Transverse colon (tissue), 4 donors: ENCODE data around the gene ENOX1. TPM values are rescaled to one million over a fixed set of nuclear protein-coding genes. Genes with fewer than 3 reads are reported as not detected.

ENCODE experiments used
- DNase-seq: peaks from one replicate; pipeline ENCODE4 v3.0.0-alpha.2; 2019
- H3K27ac ChIP-seq, 4 donors: fragments of 200-600 bp; sonication (generic); 2 replicates each; pipeline ENCODE4 v1.5.1; 2016 to 2018; ENCODE audit warnings: inconsistent platforms in 4 of 4
- H3K27me3 ChIP-seq: fragments of 200-600 bp; sonication (generic); 2 replicates; pipeline ENCODE4 v1.5.1; 2017; ENCODE audit warnings: inconsistent platforms
- H3K36me3 ChIP-seq, 4 donors: fragments of 200-600 bp; sonication (generic); 2 replicates each; pipeline ENCODE4 v1.5.1; 2017 to 2019; ENCODE audit warnings: inconsistent platforms in 4 of 4
- H3K4me1 ChIP-seq, 4 donors: fragments of 200-600 bp; sonication (generic); 2 replicates each; pipeline ENCODE4 v1.5.1; 2017 to 2020; ENCODE audit warnings: inconsistent platforms in 4 of 4
- H3K4me3 ChIP-seq, 4 donors: fragments of 200-600 bp; sonication (generic); 1 replicate in 1 of 4; 2 replicates in 3 of 4; pipeline versions ENCODE4 v1.5.1 to v1.6.1; 2017 to 2019; ENCODE audit warnings: inconsistent platforms in 4 of 4
- H3K9me3 ChIP-seq, 2 donors: fragments of 200-600 bp; sonication (generic); 2 replicates each; pipeline ENCODE4 v1.5.1; 2017 to 2019; ENCODE audit warnings: inconsistent platforms in 2 of 2
- EP300 ChIP-seq: sonication (generic); formaldehyde crosslinking; IDR thresholded peaks from one replicate; pipeline ENCODE4 v1.6.1; 2017; ENCODE audit warnings: antibody characterized with exemption, low read depth
- POLR2A ChIP-seq: fragments of 450-650 bp; IDR thresholded peaks from one replicate; pipeline ENCODE4 v1.6.1; 2016; ENCODE audit warnings: antibody characterized with exemption, mild to moderate bottlenecking, moderate library complexity
- POLR2AphosphoS5 ChIP-seq, 3 donors: sonication (generic); formaldehyde crosslinking; IDR thresholded peaks; one replicate each; pipeline ENCODE4 v1.6.1; 2016; ENCODE audit warnings: antibody characterized with exemption in 3 of 3
- WGBS, 2 donors: methylation state at CpG; one replicate each; pipeline ENCODE4 v1.1.5; 2018; ENCODE audit warnings: low coverage in 1 of 2; 5-methylcytosine and 5-hydroxymethylcytosine counted together
- in situ Hi-C, 4 donors: fragments of 200-750 bp; cut with MboI; loops; one replicate each; pipeline versions ENCODE4 v1.15.0 to v1.15.1; 2017; ENCODE audit warnings: low sequenced_read_pairs in 3 of 4, low pct_ligation_motif_present in 1 of 4, low pct_unique_long_range_greater_than_20kb in 1 of 4
- intact Hi-C: fragments of 100-400 bp; cut with DNase I; formaldehyde crosslinking; loops from one replicate; pipeline ENCODE4 v1.15.1; 2023; ENCODE audit warnings: low total_unique reads
- total RNA-seq, 4 donors: library from RNA; depleted of rRNA; stranded (reverse); fragments of >200 nt; gene quantifications; one replicate each; pipeline ENCODE4 v1.1.0, GENCODE V29; 2016
- TF ChIP-seq, protein P1 (sequence below), 5 experiments: fragments of 200-600 bp in 3 of 5; fragments of 450-650 bp in 2 of 5; sonication (generic) in 3 of 5; IDR thresholded peaks; 1 replicate in 2 of 5; 2 replicates in 3 of 5; pipeline ENCODE4 v1.5.1; 2016 to 2017; ENCODE audit warnings: antibody characterized with exemption in 5 of 5, inconsistent platforms in 3 of 5, mild to moderate bottlenecking in 2 of 5, moderate library complexity in 1 of 5

ENOX1 gene
- total RNA-seq, 4 donors from 2014 or later = 1.5 to 6.4 (median 2.2) TPM

DNA sequence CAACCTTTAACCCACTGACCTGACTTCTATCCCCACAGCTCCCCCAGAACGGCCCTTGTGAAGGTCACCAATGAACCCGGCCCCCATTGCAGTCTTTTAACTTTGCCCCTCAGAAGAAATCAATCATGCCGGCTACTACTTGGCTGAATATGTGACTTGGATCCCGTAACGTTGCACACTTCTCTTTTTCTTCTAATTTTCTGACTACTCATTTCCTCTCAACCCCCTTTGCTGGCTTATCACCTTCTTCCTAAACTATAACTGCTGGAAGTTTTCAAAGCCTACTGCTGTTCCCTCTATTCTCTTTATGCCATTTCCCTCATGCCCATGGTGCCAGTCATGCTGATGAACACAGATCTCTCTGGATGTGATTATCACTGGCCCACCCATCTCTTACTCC lies 395.7 kb downstream of the ENOX1 start:
- WGBS, 2 donors = 51 to 100% methylated on average over 4 to 5 of the region's 5 CpGs
- in situ Hi-C loops = no loop called here
- no peaks in the 10 kb centered on the region for H3K9me3 ChIP-seq

DNA sequence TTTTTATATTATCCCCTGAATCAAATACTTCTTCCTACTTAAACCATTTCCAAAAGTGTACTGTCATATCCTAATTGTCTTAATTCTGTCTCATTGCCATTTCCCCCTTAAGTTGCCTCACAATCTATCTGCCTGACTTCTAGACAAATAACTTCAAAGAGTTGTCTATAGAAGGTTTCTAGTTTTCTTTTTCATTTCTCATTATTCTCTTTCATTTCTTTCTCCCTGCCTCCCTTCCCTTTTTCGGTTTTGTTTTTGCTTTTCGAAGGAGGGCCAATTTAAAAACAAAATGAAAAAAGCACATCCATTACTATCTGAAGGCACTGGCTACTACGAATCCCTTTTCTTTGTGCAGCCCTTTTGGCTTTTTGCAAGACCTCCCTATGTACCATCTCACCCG lies 396.2 kb downstream of the ENOX1 start:
- in situ Hi-C loops (no loop called here), intact Hi-C loops (no loop called here)
- no peak for TF ChIP-seq EP300
- TF ChIP-seq, protein P1, sequence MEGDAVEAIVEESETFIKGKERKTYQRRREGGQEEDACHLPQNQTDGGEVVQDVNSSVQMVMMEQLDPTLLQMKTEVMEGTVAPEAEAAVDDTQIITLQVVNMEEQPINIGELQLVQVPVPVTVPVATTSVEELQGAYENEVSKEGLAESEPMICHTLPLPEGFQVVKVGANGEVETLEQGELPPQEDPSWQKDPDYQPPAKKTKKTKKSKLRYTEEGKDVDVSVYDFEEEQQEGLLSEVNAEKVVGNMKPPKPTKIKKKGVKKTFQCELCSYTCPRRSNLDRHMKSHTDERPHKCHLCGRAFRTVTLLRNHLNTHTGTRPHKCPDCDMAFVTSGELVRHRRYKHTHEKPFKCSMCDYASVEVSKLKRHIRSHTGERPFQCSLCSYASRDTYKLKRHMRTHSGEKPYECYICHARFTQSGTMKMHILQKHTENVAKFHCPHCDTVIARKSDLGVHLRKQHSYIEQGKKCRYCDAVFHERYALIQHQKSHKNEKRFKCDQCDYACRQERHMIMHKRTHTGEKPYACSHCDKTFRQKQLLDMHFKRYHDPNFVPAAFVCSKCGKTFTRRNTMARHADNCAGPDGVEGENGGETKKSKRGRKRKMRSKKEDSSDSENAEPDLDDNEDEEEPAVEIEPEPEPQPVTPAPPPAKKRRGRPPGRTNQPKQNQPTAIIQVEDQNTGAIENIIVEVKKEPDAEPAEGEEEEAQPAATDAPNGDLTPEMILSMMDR (IDR thresholded peaks at IDR 0.05) = no peak
- no peak for TF ChIP-seq POLR2AphosphoS5 (IDR thresholded peaks at IDR 0.05)
- TF ChIP-seq POLR2A = no peak
- Histone ChIP-seq H3K4me3 (no peak overlapping the region), H3K27me3 (no peaks in the 10 kb centered on the region), H3K9me3 (no peaks in the 10 kb centered on the region), H3K36me3 (no peaks in the 10 kb centered on the region), H3K4me1 (peaks cover 0 to 16% (median 8%) of the 10 kb centered on the region in 4 donors), H3K27ac (no peak overlapping the region)
- WGBS, 2 donors = 68 to 84% methylated on average over 4 of the region's 4 CpGs
- no peak for DNase-seq

More for the DNA sequence above, 395.7 kb downstream of the ENOX1 start:
- H3K27ac ChIP-seq = no peak overlapping the region
- peaks cover 0 to 16% (median 8%) of the 10 kb centered on the region in 4 donors for H3K4me1 ChIP-seq
- H3K4me3 ChIP-seq = no peak overlapping the region
- DNase-seq = no peak
- no peaks in the 10 kb centered on the region for H3K36me3 ChIP-seq
- intact Hi-C loops = no loop called here
- H3K27me3 ChIP-seq = no peaks in the 10 kb centered on the region
- TF ChIP-seq POLR2A = no peak
- no peak for TF ChIP-seq POLR2AphosphoS5 (IDR thresholded peaks at IDR 0.05)
- TF ChIP-seq, protein P1 (IDR thresholded peaks at IDR 0.05) = no peak

DNA sequence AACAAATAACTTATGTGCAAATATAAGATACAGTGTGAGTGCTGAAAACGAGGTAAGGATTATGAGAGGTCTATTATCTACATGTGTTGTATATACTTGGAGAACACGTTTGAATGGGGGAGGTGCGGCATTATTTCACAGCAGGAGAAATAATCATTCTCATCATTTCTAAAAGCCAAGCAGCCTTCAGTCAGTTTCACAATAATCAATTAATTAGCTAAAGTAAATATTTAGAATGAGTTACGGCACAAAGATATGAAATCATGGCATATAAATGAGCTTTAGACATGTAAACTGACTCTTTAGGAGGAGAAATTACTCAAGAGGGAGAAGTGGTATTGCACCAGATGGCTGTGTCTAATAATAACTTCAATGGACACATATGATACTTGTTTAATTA lies 396.8 kb downstream of the ENOX1 start:
- no peak overlapping the region for H3K4me3 ChIP-seq
- H3K4me1 ChIP-seq = peaks cover 0 to 16% (median 8%) of the 10 kb centered on the region in 4 donors
- H3K36me3 ChIP-seq = no peaks in the 10 kb centered on the region
- in situ Hi-C loops (no loop called here), intact Hi-C loops (no loop called here)
- H3K27me3 ChIP-seq = no peaks in the 10 kb centered on the region
- TF ChIP-seq POLR2AphosphoS5 (IDR thresholded peaks at IDR 0.05) (no peak), POLR2A (no peak), EP300 (no peak)
- TF ChIP-seq, protein P1 (IDR thresholded peaks at IDR 0.05) = no peak
- H3K27ac ChIP-seq = no peak overlapping the region
- H3K9me3 ChIP-seq = no peaks in the 10 kb centered on the region
- WGBS, 2 donors = 55 to 69% methylated on average over 4 of the region's 4 CpGs
- no peak for DNase-seq

DNA sequence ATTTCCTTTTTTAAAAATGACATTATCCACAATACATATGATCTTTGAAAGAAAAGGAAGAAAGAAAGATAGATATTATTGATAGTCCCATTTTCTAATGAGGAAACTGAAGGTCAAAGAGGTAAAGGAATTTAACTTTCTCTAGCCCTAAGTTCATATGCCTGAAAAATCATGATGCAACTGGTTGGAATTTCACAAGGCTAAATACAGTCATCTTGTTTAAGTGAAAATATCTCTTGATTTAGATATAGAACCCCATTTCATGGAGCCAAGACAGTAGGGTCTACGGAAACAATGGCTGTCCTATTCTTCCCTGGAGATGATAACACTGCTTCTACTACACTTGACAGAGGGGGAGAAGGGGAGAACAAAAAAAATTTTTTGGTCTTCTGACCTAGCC lies 397.2 kb downstream of the ENOX1 start:
- intact Hi-C loops = no loop called here
- H3K4me3 ChIP-seq = no peak overlapping the region
- in situ Hi-C loops = no loop called here

More for the DNA sequence above, 397.2 kb downstream of the ENOX1 start:
- no peaks in the 10 kb centered on the region for H3K9me3 ChIP-seq
- no peaks in the 10 kb centered on the region for H3K36me3 ChIP-seq
- peaks cover 0 to 16% (median 8%) of the 10 kb centered on the region in 4 donors for H3K4me1 ChIP-seq
- no peak overlapping the region for H3K27ac ChIP-seq
- TF ChIP-seq, protein P1 (IDR thresholded peaks at IDR 0.05) = no peak
- no peak for TF ChIP-seq POLR2AphosphoS5 (IDR thresholded peaks at IDR 0.05)
- no peak for TF ChIP-seq POLR2A
- no peak for TF ChIP-seq EP300
- 80 to 88% methylated on average over 1 of the region's 1 CpG for WGBS, 2 donors
- H3K27me3 ChIP-seq = no peaks in the 10 kb centered on the region
- DNase-seq = no peak
